GM18526 (cell line): ENCODE measurements around the gene ASTL.

ENCODE experiments used
- POLR2A ChIP-seq: IDR thresholded peaks from 3 replicates; pipeline ENCODE4 v1.6.1; 2011; ENCODE audit not compliant: insufficient read length; ENCODE audit errors: extremely low read depth

Gene ASTL

GRCh38 chr2:96143231-96143847 is 5.0 kb upstream of the ASTL start:
- peak; percentile 33 for TF ChIP-seq POLR2A

- no peak for TF ChIP-seq POLR2A
Observed at GRCh38 chr2:96142217-96143113, 4.2 kb upstream of the ASTL start.

- peak; percentile 26 for TF ChIP-seq POLR2A
Observed at GRCh38 chr2:96140941-96141623, 2.8 kb upstream of the ASTL start.

- TF ChIP-seq POLR2A: no peak
Observed at GRCh38 chr2:96139181-96139758, 968 bp upstream of the ASTL start.

- TF ChIP-seq POLR2A: no peak
Observed at GRCh38 chr2:96137321-96138178, 752 bp downstream of the ASTL start.

- no peak for TF ChIP-seq POLR2A
Observed at GRCh38 chr2:96136129-96136720, 2.1 kb downstream of the ASTL start.

- no peak for TF ChIP-seq POLR2A
Observed at GRCh38 chr2:96135621-96136020, 2.7 kb downstream of the ASTL start.

GRCh38 chr2:96135171-96135570 is 3.1 kb downstream of the ASTL start:
- TF ChIP-seq POLR2A: no peak

- no peak for TF ChIP-seq POLR2A
Observed at GRCh38 chr2:96134421-96134820, 3.9 kb downstream of the ASTL start.

- no peak for TF ChIP-seq POLR2A
Observed at GRCh38 chr2:96131813-96132745, 6.2 kb downstream of the ASTL start.

GRCh38 chr2:96131152-96131812 is 7.0 kb downstream of the ASTL start:
- TF ChIP-seq POLR2A: no peak

- TF ChIP-seq POLR2A: no peak
Observed at GRCh38 chr2:96130483-96130882, 7.8 kb downstream of the ASTL start.

GRCh38 chr2:96129528-96130120 is 8.7 kb downstream of the ASTL start:
- no peak for TF ChIP-seq POLR2A

- no peak for TF ChIP-seq POLR2A
Observed at GRCh38 chr2:96128456-96128855, 9.8 kb downstream of the ASTL start.
